Right lobe of liver (tissue), 6 donors: Measurements from ENCODE around the gene CFAP99. TPM values are rescaled to one million over a fixed set of nuclear protein-coding genes. Genes with fewer than 3 reads are reported as not detected.
"Not testable (repeated sequence)": the region's sequence is repeated elsewhere in the genome, so short reads cannot be mapped to it uniquely, and the experiment has no call there.

ENCODE experiments used
- ATAC-seq, 4 donors: fragments of 200-7000 bp; cut with Tn5 transposase; one replicate each; pipeline ENCODE4 v1.9.1; 2020; ENCODE audit warnings: mild to moderate bottlenecking in 4 of 4, moderate library complexity in 4 of 4
- DNase-seq, 3 donors: peaks; one replicate each; pipeline ENCODE4 v3.0.0-alpha.2; 2020
- H3K27ac ChIP-seq, 3 donors: fragments of 200-600 bp; one replicate each; pipeline ENCODE4 v1.8.0; 2022
- H3K27me3 ChIP-seq, 2 donors: fragments of 200-600 bp; one replicate each; pipeline ENCODE4 v1.8.0; 2022
- H3K36me3 ChIP-seq, 4 donors: fragments of 200-600 bp; sonication (generic) in 1 of 4; one replicate each; pipeline versions ENCODE4 v1.5.1 to v1.8.0; 2017 to 2022; ENCODE audit warnings: control low read depth in 1 of 4
- H3K4me1 ChIP-seq, 4 donors: fragments of 200-600 bp; sonication (generic) in 1 of 4; one replicate each; pipeline versions ENCODE4 v1.5.1 to v1.8.0; 2017 to 2022; ENCODE audit warnings: control low read depth in 1 of 4
- H3K4me3 ChIP-seq, 3 donors: fragments of 200-600 bp; one replicate each; pipeline ENCODE4 v1.8.0; 2022
- H3K9me3 ChIP-seq, 4 donors: fragments of 200-600 bp; sonication (generic) in 1 of 4; one replicate each; pipeline versions ENCODE4 v1.5.1 to v1.8.0; 2017 to 2022; ENCODE audit warnings: control low read depth in 1 of 4
- CTCF ChIP-seq, 4 donors: fragments of 200-600 bp in 3 of 4; fragments of 450-650 bp in 1 of 4; IDR thresholded peaks; one replicate each; pipeline versions ENCODE4 v1.5.1 to v1.8.0; 2016 to 2022; ENCODE audit warnings: antibody characterized with exemption in 4 of 4, mild to moderate bottlenecking in 2 of 4
- POLR2A ChIP-seq: fragments of 450-650 bp; IDR thresholded peaks from one replicate; pipeline ENCODE4 v1.6.1; 2017; ENCODE audit warnings: antibody characterized with exemption, mild to moderate bottlenecking
- WGBS: methylation state at CpG from one replicate; pipeline ENCODE4 v1.1.6; 2018; ENCODE audit warnings: low coverage, low lambda C conversion rate; ENCODE audit not compliant: insufficient coverage; ENCODE audit errors: missing lambda C conversion rate; 5-methylcytosine and 5-hydroxymethylcytosine counted together
- intact Hi-C, 2 donors: fragments of 100-400 bp; cut with DNase I; formaldehyde crosslinking; loops; one replicate each; pipeline versions ENCODE4 v1.11.2 to v1.14.1; 2022
- total RNA-seq, 6 experiments: library from RNA; depleted of rRNA in 2 of 6; stranded (reverse); fragments of >200 nt in 2 of 6; fragmentation: NEBNext Ultra II Directional in 3 of 6; extraction: Animal tissue kit (Norgen Biotek cat#: 25700) in 3 of 6; gene quantifications; one replicate each; pipeline versions ENCODE4 v1.1.0 to v1.2.4, GENCODE V29; 2016 to 2023
- donor health status: DM: no; HTN: yes; CAD: no.
- donor health status: DM: no; HTN: no; CAD: no.
- donor health status: DM: no; HTN: no; CAD: no.
- donor health status: DM: no; HTN: yes; CAD: no.
- donor health status: DM: no; HTN: yes; CAD: no.

Gene CFAP99
- total RNA-seq, 6 experiments from 2014 or later = 0.25 to 0.86 (median 0.29) TPM; not detected in 1

DNA sequence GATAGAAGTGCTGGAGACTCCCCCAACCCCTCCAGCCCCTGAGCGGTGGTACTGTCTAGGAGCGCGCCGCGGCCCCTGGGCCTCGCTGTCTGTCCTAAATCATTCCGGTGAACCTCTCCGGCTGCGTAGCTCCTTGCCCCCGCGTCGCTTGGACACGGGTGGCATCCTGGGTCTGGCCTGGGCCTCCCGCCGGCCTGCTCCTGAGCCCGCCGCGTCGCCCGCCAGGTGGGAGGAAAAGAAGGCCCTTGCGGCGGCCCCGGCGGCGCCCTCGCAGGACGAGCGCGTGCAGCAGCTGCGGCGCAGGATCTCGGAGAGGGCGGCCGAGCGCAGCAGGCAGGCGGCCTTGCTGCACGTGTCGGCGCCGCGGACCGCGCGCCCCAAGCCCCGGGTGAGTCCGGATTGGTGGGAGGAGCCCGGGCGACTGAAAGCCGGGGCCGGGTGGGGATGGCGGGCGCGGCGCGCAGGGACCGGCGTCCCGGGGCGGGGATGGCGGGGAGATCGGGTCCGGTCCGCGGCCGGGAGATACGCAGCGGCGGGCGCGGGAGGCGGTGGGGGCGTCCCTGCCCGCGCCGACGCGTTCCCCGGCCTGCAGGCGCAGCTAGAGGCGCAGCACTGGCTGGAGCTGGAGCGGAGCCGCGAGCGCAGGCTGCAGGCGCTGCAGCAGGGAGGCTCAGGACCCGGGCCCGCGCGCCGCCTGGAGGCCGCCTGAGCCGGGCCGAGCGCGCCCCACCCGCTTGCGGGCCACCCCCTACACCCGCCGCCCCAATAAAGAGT, 43.6 kb downstream of the CFAP99 start:
- Histone ChIP-seq H3K27me3 (no peaks in the 10 kb centered on the region), H3K9me3 (no peaks in the 10 kb centered on the region), H3K4me3 (peak overlapping the region; percentile 47 to 62 (median 51)), H3K4me1 (peaks cover 0 to 6% (median 3%) of the 10 kb centered on the region in 4 donors), H3K27ac (no peak overlapping the region), H3K36me3 (no peaks in the 10 kb centered on the region)
- WGBS = 60% methylated on average over 8 of the region's 99 CpGs
- intact Hi-C loops = no loop called here
- no peak for TF ChIP-seq POLR2A
- TF ChIP-seq CTCF (IDR thresholded peaks at IDR 0.05) = peak; percentile 48 to 67 (median 60)
- DNase-seq (peak; percentile 65 to 78 (median 76)), ATAC-seq (peak; percentile 92 to 98 (median 96))

- H3K9me3 ChIP-seq = no peaks in the 10 kb centered on the region
- H3K27me3 ChIP-seq = no peaks in the 10 kb centered on the region
- 17% methylated on average over 10 of the region's 35 CpGs for WGBS
- H3K4me1 ChIP-seq = peaks cover 0 to 14% (median 3%) of the 10 kb centered on the region in 4 donors
- no peak for ATAC-seq
- TF ChIP-seq CTCF (IDR thresholded peaks at IDR 0.05) = no peak
- TF ChIP-seq POLR2A = no peak
- H3K4me3 ChIP-seq = peak overlapping the region; percentile 47 to 62 (median 51)
- DNase-seq = no peak
- H3K27ac ChIP-seq = no peak overlapping the region
- no peaks in the 10 kb centered on the region for H3K36me3 ChIP-seq
- intact Hi-C loops = no loop called here
These were observed 44.4 kb downstream of the CFAP99 start for GRCh38 chr4:2462992-2463762.

DNA sequence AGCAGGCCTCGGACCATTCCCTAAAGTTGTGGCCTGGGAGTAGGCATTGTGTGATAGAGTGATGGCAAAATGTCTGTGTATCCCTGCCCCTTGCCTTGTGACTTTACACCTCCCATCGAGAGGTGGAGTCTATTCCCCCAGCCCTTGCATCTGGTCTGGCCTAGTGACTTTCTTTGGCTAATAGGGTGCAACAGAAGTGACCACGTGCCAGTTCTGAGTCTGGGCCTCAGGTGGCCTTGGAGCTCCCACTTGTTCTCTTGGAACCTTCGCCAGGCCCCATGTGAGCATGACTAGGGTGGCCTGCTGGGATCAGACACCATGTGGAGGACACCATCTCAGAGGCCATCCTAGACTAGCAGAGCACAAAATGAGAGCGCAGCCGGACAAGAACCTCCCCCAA, 46.3 kb downstream of the CFAP99 start:
- intact Hi-C loops = no loop called here
- Histone ChIP-seq H3K9me3 (no peaks in the 10 kb centered on the region), H3K36me3 (no peaks in the 10 kb centered on the region), H3K4me3 (no peak overlapping the region), H3K4me1 (peaks cover 0 to 14% (median 4%) of the 10 kb centered on the region in 4 donors), H3K27me3 (no peaks in the 10 kb centered on the region), H3K27ac (no peak overlapping the region)
- no peak for TF ChIP-seq CTCF (IDR thresholded peaks at IDR 0.05)
- no peak for TF ChIP-seq POLR2A
- WGBS = 100% methylated on average over 1 of the region's 6 CpGs
- DNase-seq = no peak
- no peak for ATAC-seq

DNA sequence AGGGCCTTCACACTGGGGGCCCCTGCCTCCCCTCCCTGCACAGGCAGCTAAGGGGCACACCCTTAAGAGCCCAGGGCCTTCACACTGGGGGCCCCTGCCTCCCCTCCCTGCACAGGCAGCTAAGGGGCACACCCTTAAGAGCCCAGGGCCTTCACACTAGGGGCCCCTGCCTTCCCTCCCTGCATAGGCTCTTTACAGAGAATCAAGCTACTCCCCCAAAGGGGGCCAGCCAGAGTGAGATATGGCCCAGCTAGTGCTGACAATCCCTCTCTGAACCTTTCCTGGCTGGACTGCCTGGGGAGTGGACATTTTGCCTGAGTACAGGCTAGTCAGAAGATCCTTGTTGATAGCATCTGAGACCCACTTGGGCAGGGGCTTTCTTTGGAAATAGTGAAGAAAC, 46.8 kb downstream of the CFAP99 start:
- ATAC-seq, H3K27me3 ChIP-seq, intact Hi-C loops, H3K27ac ChIP-seq, DNase-seq, H3K4me3 ChIP-seq, H3K36me3 ChIP-seq, H3K9me3 ChIP-seq: not testable (repeated sequence)
- peaks cover 0 to 17% (median 6%) of the 10 kb centered on the region in 4 donors for H3K4me1 ChIP-seq
